H1 (cell line): Measurements from ENCODE around the gene COL6A1. TPM values are rescaled to one million over a fixed set of nuclear protein-coding genes. Genes with fewer than 3 reads are reported as not detected.

ENCODE experiments used
- CTCF ChIA-PET: fragments of 300-600 bp; sonication (Branson Sonifier 250); formaldehyde crosslinking; loops from one replicate; lab custom pipeline; 2021; ENCODE audit not compliant: partially characterized antibody; lab: Charles Lee
- POLR2A ChIA-PET: fragments of 300-600 bp; sonication (Branson Sonifier 250); formaldehyde crosslinking; loops from one replicate; lab custom pipeline; 2021; ENCODE audit warnings: inconsistent platforms; ENCODE audit not compliant: partially characterized antibody; lab: Charles Lee
- DNase-seq, 2 experiments: peaks; one replicate each; pipeline versions ENCODE4 v3.0.0 to v3.0.0-alpha.2; 2010 to 2022; ENCODE audit warnings: low spot score in 2 of 2, low read depth in 1 of 2, mixed read lengths in 1 of 2
- FAIRE-seq: peaks from 2 replicates; lab custom pipeline; 2011; peaks lifted over from hg19 to GRCh38; lab: Jason Lieb, UNC
- H2AFZ ChIP-seq: 2 replicates; pipeline ENCODE4 v1.8.1; 2012; ENCODE audit warnings: low read length, inconsistent platforms
- H2AK5ac ChIP-seq: 2 replicates; pipeline ENCODE4 v1.6.1; 2013; ENCODE audit warnings: low read depth, low read length
- H2BK120ac ChIP-seq: replicated peaks from 2 replicates; pipeline ENCODE3; 2013; ENCODE audit warnings: low read depth, low read length, inconsistent platforms
- H2BK12ac ChIP-seq: 2 replicates; pipeline ENCODE4 v1.6.1; 2013; ENCODE audit warnings: low read depth, low read length
- H2BK15ac ChIP-seq: 2 replicates; pipeline ENCODE4 v1.6.1; 2013; ENCODE audit warnings: low read length
- H2BK20ac ChIP-seq: 2 replicates; pipeline ENCODE4 v1.6.1; 2013; ENCODE audit warnings: low read length
- H2BK5ac ChIP-seq: 2 replicates; pipeline ENCODE4 v1.6.1; 2013; ENCODE audit warnings: low read depth, low read length
- H3K14ac ChIP-seq: 2 replicates; pipeline ENCODE4 v1.6.1; 2013; ENCODE audit warnings: inconsistent platforms; ENCODE audit not compliant: insufficient read length
- H3K18ac ChIP-seq: 2 replicates; pipeline ENCODE4 v1.6.1; 2013; ENCODE audit warnings: low read length; ENCODE audit errors: extremely low read depth
- H3K23ac ChIP-seq: 2 replicates; pipeline ENCODE4 v1.6.1; 2013; ENCODE audit warnings: inconsistent platforms; ENCODE audit not compliant: insufficient read length
- H3K23me2 ChIP-seq: 2 replicates; pipeline ENCODE4 v1.6.1; 2013; ENCODE audit warnings: low read depth, low read length
- H3K27ac ChIP-seq: 2 replicates; pipeline ENCODE4 v1.6.1; 2011; ENCODE audit warnings: low read depth, low read length, inconsistent platforms
- H3K27me3 ChIP-seq, 4 experiments: replicated peaks in 1 of 4; 1 replicate in 1 of 4; 2 replicates in 3 of 4; pipeline versions ENCODE4 v1.6.1 to v1.8.1; 2011 to 2013; ENCODE audit warnings: low read length in 3 of 4, mild to moderate bottlenecking in 3 of 4, inconsistent platforms in 2 of 4, mixed read lengths in 2 of 4, moderate library complexity in 1 of 4; ENCODE audit not compliant: control insufficient read depth in 3 of 4, insufficient read depth in 3 of 4; ENCODE audit errors: extremely low read depth in 1 of 4
- H3K36me3 ChIP-seq, 4 experiments: 2 replicates each; pipeline versions ENCODE4 v1.6.1 to v1.8.1; 2011 to 2013; ENCODE audit warnings: mild to moderate bottlenecking in 4 of 4, low read length in 3 of 4, moderate library complexity in 2 of 4, control low read depth in 1 of 4, inconsistent platforms in 1 of 4; ENCODE audit not compliant: insufficient read depth in 4 of 4, control insufficient read depth in 2 of 4
- H3K4ac ChIP-seq: replicated peaks from 2 replicates; pipeline ENCODE3; 2013; ENCODE audit warnings: low read length, low read depth, mixed read lengths, inconsistent platforms; ENCODE audit not compliant: insufficient read length
- H3K4me1 ChIP-seq, 4 experiments: replicated peaks in 1 of 4; 1 replicate in 1 of 4; 2 replicates in 3 of 4; pipeline versions ENCODE4 v1.6.1 to v1.8.1; 2011 to 2013; ENCODE audit warnings: low read length in 3 of 4, inconsistent platforms in 2 of 4, mixed read lengths in 1 of 4; ENCODE audit not compliant: insufficient read depth in 4 of 4, control insufficient read depth in 3 of 4
- H3K4me2 ChIP-seq, 2 experiments: 2 replicates each; pipeline versions ENCODE4 v1.6.1 to v1.8.1; 2011 to 2013; ENCODE audit warnings: low read depth in 2 of 2, low read length in 2 of 2, control low read depth in 1 of 2, inconsistent platforms in 1 of 2, mild to moderate bottlenecking in 1 of 2; ENCODE audit not compliant: insufficient read depth in 1 of 2
- H3K4me3 ChIP-seq, 4 experiments: fragments of 200-600, 300-600 bp in 1 of 4; sonication (generic), shearing (Covaris generic), sonication (Bioruptor Twin) in 1 of 4; 2 replicates each; pipeline versions ENCODE4 v1.5.1 to v1.8.1; 2011 to 2016; ENCODE audit warnings: low read length in 4 of 4, low read depth in 3 of 4, control low read depth in 2 of 4, inconsistent platforms in 2 of 4, mild to moderate bottlenecking in 2 of 4, mixed read lengths in 1 of 4, moderate library complexity in 1 of 4; ENCODE audit not compliant: insufficient read depth in 2 of 4; ENCODE audit errors: extremely low read depth in 1 of 4
- H3K56ac ChIP-seq: replicated peaks from 2 replicates; pipeline ENCODE3; 2013; ENCODE audit warnings: low read depth, mild to moderate bottlenecking, mixed read lengths, low read length, inconsistent platforms; ENCODE audit not compliant: insufficient read length
- H3K79me1 ChIP-seq: 2 replicates; pipeline ENCODE4 v1.6.1; 2013; ENCODE audit warnings: low read depth, low read length, control low read depth
- H3K79me2 ChIP-seq, 2 experiments: 2 replicates each; pipeline versions ENCODE4 v1.6.1 to v1.8.1; 2012 to 2013; ENCODE audit warnings: low read length in 2 of 2, mild to moderate bottlenecking in 2 of 2, inconsistent platforms in 1 of 2; ENCODE audit not compliant: insufficient read depth in 2 of 2, control insufficient read depth in 1 of 2
- H3K9ac ChIP-seq, 4 experiments: replicated peaks in 1 of 4; 1 replicate in 1 of 4; 2 replicates in 3 of 4; pipeline versions ENCODE4 v1.6.1 to v1.8.1; 2011 to 2013; ENCODE audit warnings: low read depth in 3 of 4, low read length in 3 of 4, control low read depth in 2 of 4, mild to moderate bottlenecking in 2 of 4, moderate library complexity in 2 of 4, inconsistent platforms in 1 of 4; ENCODE audit errors: extremely low read depth in 1 of 4
- H3K9me3 ChIP-seq, 2 experiments: 2 replicates each; pipeline versions ENCODE4 v1.6.1 to v1.8.1; 2012 to 2013; ENCODE audit warnings: mild to moderate bottlenecking in 2 of 2, moderate library complexity in 2 of 2, control low read depth in 1 of 2, inconsistent platforms in 1 of 2, low read depth in 1 of 2, low read length in 1 of 2, mixed read lengths in 1 of 2; ENCODE audit not compliant: insufficient read depth in 2 of 2
- H4K20me1 ChIP-seq, 2 experiments: replicated peaks in 1 of 2; 2 replicates each; pipeline versions ENCODE3 to v1.8.1; 2011 to 2013; ENCODE audit warnings: inconsistent platforms in 2 of 2, low read length in 2 of 2, mild to moderate bottlenecking in 1 of 2; ENCODE audit not compliant: insufficient read depth in 2 of 2, control insufficient read depth in 1 of 2
- H4K5ac ChIP-seq: 2 replicates; pipeline ENCODE4 v1.6.1; 2013; ENCODE audit warnings: low read length, low read depth, mixed read lengths, inconsistent platforms; ENCODE audit not compliant: insufficient read length
- H4K8ac ChIP-seq: 2 replicates; pipeline ENCODE4 v1.8.0; 2013; ENCODE audit warnings: mild to moderate bottlenecking, moderate library complexity, low read length, inconsistent platforms; ENCODE audit not compliant: insufficient read depth; ENCODE audit errors: extremely low read depth
- H4K91ac ChIP-seq: replicated peaks from 2 replicates; pipeline ENCODE3; 2013; ENCODE audit warnings: low read length, mixed read lengths, inconsistent platforms; ENCODE audit not compliant: insufficient read length
- CREB1 ChIP-seq: IDR thresholded peaks from 2 replicates; pipeline ENCODE4 v1.6.1; 2012; ENCODE audit warnings: inconsistent platforms
- WGBS, 2 experiments: shearing (Covaris generic) in 1 of 2; methylation state at CpG; one replicate each; pipeline versions ENCODE4 v1.1.6 to v1.1.7; 2013 to 2015; ENCODE audit warnings: low lambda C conversion rate in 2 of 2, mixed read lengths in 2 of 2, inconsistent platforms in 1 of 2, low coverage in 1 of 2, missing lambda C conversion rate in 1 of 2; ENCODE audit not compliant: insufficient replicate concordance in 2 of 2, insufficient coverage in 1 of 2, insufficient read length in 1 of 2; ENCODE audit errors: extremely low coverage in 1 of 2, missing lambda C conversion rate in 1 of 2; 5-methylcytosine and 5-hydroxymethylcytosine counted together
- polyA plus RNA-seq, 7 experiments: library from polyadenylated mRNA; depleted of rRNA in 3 of 7; stranded (reverse) in 5 of 7; unstranded in 2 of 7; fragments of >200 nt in 5 of 7; fragments of 200-250 nt in 2 of 7; gene quantifications; 1 replicate in 5 of 7; 2 replicates in 1 of 7; 4 replicates in 1 of 7; pipeline versions ENCODE4 v1.2.1 to v1.2.3, GENCODE V29; 2011 to 2013; ENCODE audit warnings: missing spikeins in 2 of 7, mixed read lengths in 2 of 7
- total RNA-seq: library from RNA; stranded (reverse); fragmentation: NEBNext Ultra II Directional; extraction: Animal tissue kit (Norgen Biotek cat#: 25700); gene quantifications from 2 replicates; pipeline ENCODE4 v1.2.1, GENCODE V29; 2021

Gene COL6A1
- total and polyA plus RNA-seq, 2 of the 8 experiments (the other 6 are each of a cell fraction or from before 2014, with no cell fraction given) = 100 to 115 TPM

- 0 out of 7 replicates have a peak, but pooled peaks cover 0 to 2% (median 0%) of the 10 kb centered on the region in 4 experiments for H3K27me3 ChIP-seq
- no peak overlapping the region for H2BK120ac ChIP-seq
- H3K18ac ChIP-seq = no peak overlapping the region
- POLR2A ChIA-PET = interaction anchor here (1.0 kb wide), 1 partner anchor 78 kb away, joined by 3 read pairs; no protein-coding TSS in a partner anchor
- no peaks in the 10 kb centered on the region for H3K79me2 ChIP-seq
- H3K9me3 ChIP-seq = peaks cover 0 to 3% of the 10 kb centered on the region in 2 experiments; a peak in 1 of 4 replicates
- no peak overlapping the region for H2BK15ac ChIP-seq
- H3K9ac ChIP-seq = no peak overlapping the region
- no peak overlapping the region for H2BK20ac ChIP-seq
- CTCF ChIA-PET = no interaction called here
- no peak for DNase-seq
- H4K8ac ChIP-seq = no peak overlapping the region
- no peak for FAIRE-seq
- peaks cover 0 to 22% (median 7%) of the 10 kb centered on the region in 4 experiments; a peak in 6 of 7 replicates for H3K4me1 ChIP-seq
- no peak overlapping the region for H4K5ac ChIP-seq
- H3K4ac ChIP-seq = no peak overlapping the region
- H3K4me2 ChIP-seq = no peak overlapping the region
- H2AK5ac ChIP-seq = no peak overlapping the region
- H3K36me3 ChIP-seq = no peaks in the 10 kb centered on the region
- H3K79me1 ChIP-seq = no peaks in the 10 kb centered on the region
- no peak for TF ChIP-seq CREB1
- H2BK12ac ChIP-seq = no peak overlapping the region
- H2BK5ac ChIP-seq = no peak overlapping the region; the same call in 1 of the 2 replicates
- H3K56ac ChIP-seq = no peak overlapping the region
- no peak overlapping the region for H3K14ac ChIP-seq
- H3K23ac ChIP-seq = no peak overlapping the region
- no peaks in the 10 kb centered on the region for H4K20me1 ChIP-seq
- no peak overlapping the region for H3K27ac ChIP-seq
- peak overlapping the region; percentile 51 for H4K91ac ChIP-seq
- H3K4me3 ChIP-seq = no peak overlapping the region
- H3K23me2 ChIP-seq = peaks cover 10% of the 10 kb centered on the region; the same call in 1 of the 2 replicates
- no peak overlapping the region for H2AFZ ChIP-seq
- WGBS, 2 experiments = 88% methylated on average over 16 of the region's 16 CpGs; no CpG with 5 or more reads in 1 of the 2 experiments
These were observed 69.8 kb downstream of the COL6A1 start for GRCh38 chr21:46051379-46051770.
